Mesenteric fat pad (tissue), 1 donor: ENCODE measurements around the gene FERMT1. TPM values are rescaled to one million over a fixed set of nuclear protein-coding genes. Genes with fewer than 3 reads are reported as not detected.

Experiments used
- DNase-seq: peaks from one replicate; pipeline ENCODE4 v3.0.0-alpha.2; 2020; ENCODE audit warnings: low spot score
- long read RNA-seq: library from polyadenylated mRNA; unstranded; transcript quantifications from one replicate; pipeline ENCODE4 v2.0.0, GENCODE V29; 2020
- total RNA-seq: library from RNA; stranded (reverse); fragmentation: NEBNext Ultra II Directional; extraction: Animal tissue kit (Norgen Biotek cat#: 25700); gene quantifications from one replicate; pipeline ENCODE4 v1.2.1, GENCODE V29; 2021
- donor health status: DM: yes; HTN: yes; CAD: no.

The FERMT1 gene
- total RNA-seq, result 1.2 TPM
- long read RNA-seq, result 0 reads

- no peak for DNase-seq
Measured at GRCh38 chr20:6122873-6123648, at the start of gene FERMT1. Gene FERMT1 (minus strand): TSS chr20:6123030. CDS start chr20:6119554, 3,476 bp downstream.

GRCh38 chr20:6169251-6169650, 46.4 kb upstream of the FERMT1 start:
- no peak for DNase-seq

- no peak for DNase-seq
Measured at GRCh38 chr20:6168204-6168603, 45.4 kb upstream of the FERMT1 start.

GRCh38 chr20:6165346-6165745, 42.5 kb upstream of the FERMT1 start:
- no peak for DNase-seq

- no peak for DNase-seq
Measured at GRCh38 chr20:6164421-6165341, 41.9 kb upstream of the FERMT1 start.

GRCh38 chr20:6160736-6161135, 37.9 kb upstream of the FERMT1 start:
- no peak for DNase-seq

GRCh38 chr20:6157345-6157744, 34.5 kb upstream of the FERMT1 start:
- no peak for DNase-seq

- no peak for DNase-seq
Measured at GRCh38 chr20:6152777-6153176, 29.9 kb upstream of the FERMT1 start.

GRCh38 chr20:6148073-6148472, 25.2 kb upstream of the FERMT1 start:
- no peak for DNase-seq

- no peak for DNase-seq
Measured at GRCh38 chr20:6142348-6142993, 19.6 kb upstream of the FERMT1 start.

- no peak for DNase-seq
Measured at GRCh38 chr20:6140947-6141346, 18.1 kb upstream of the FERMT1 start.

- DNase-seq, result no peak
Measured at GRCh38 chr20:6135347-6135746, 12.5 kb upstream of the FERMT1 start.

GRCh38 chr20:6134592-6134991, 11.8 kb upstream of the FERMT1 start:
- no peak for DNase-seq

GRCh38 chr20:6130045-6130444, 7.2 kb upstream of the FERMT1 start:
- DNase-seq, result no peak

GRCh38 chr20:6127825-6128224, 5.0 kb upstream of the FERMT1 start:
- no peak for DNase-seq

- DNase-seq, result no peak
Measured at GRCh38 chr20:6126846-6127245, 4.0 kb upstream of the FERMT1 start.

GRCh38 chr20:6123649-6124014, 802 bp upstream of the FERMT1 start:
- DNase-seq, result no peak

GRCh38 chr20:6122111-6122872, 538 bp downstream of the FERMT1 start:
- no peak for DNase-seq

- no peak for DNase-seq
Measured at GRCh38 chr20:6121504-6121903, 1.3 kb downstream of the FERMT1 start.

- DNase-seq, result no peak
Measured at GRCh38 chr20:6120491-6120988, 2.3 kb downstream of the FERMT1 start.

GRCh38 chr20:6116758-6117157, 6.1 kb downstream of the FERMT1 start:
- DNase-seq, result no peak
